T-cell (primary cell): ENCODE measurements around the gene FHL1. TPM values are rescaled to one million over a fixed set of nuclear protein-coding genes. Genes with fewer than 3 reads are reported as not detected.
"Not testable (repeated sequence)": the region's sequence is repeated elsewhere in the genome, so short reads cannot be mapped to it uniquely, and the experiment has no call there.

Experiments
- ATAC-seq, 4 experiments: fragments of 200-7000 bp in 3 of 4; fragments of 150-1000 bp in 1 of 4; cut with Tn5 transposase; replicated peaks in 1 of 4; 1 replicate in 3 of 4; 2 replicates in 1 of 4; pipeline ENCODE4 v1.10.0; 2021; ENCODE audit warnings: moderate library complexity in 3 of 4, mild to moderate bottlenecking in 2 of 4, moderate number of reproducible peaks in 1 of 4
- CTCF ChIA-PET, 2 donors: fragments of 300-600 bp; sonication (Branson Sonifier 250); formaldehyde crosslinking; loops; one replicate each; lab custom pipeline; 2022; ENCODE audit warnings: antibody characterized with exemption in 2 of 2; lab: Charles Lee
- POLR2A ChIA-PET, 2 donors: fragments of 300-600 bp; sonication (Branson Sonifier 250); formaldehyde crosslinking; loops; one replicate each; lab custom pipeline; 2022; ENCODE audit warnings: antibody characterized with exemption in 2 of 2; lab: Charles Lee
- DNase-seq, 35 experiments: peaks; one replicate each; pipeline versions ENCODE4 v3.0.0 to v3.0.0-alpha.2; 2013 to 2023
- H3K27ac ChIP-seq: one replicate; pipeline ENCODE4 v1.5.1; 2013; ENCODE audit warnings: low read length
- H3K27me3 ChIP-seq, 2 experiments: replicated peaks in 1 of 2; 1 replicate in 1 of 2; 2 replicates in 1 of 2; pipeline versions ENCODE4 v1.6.1 to v1.7.0; 2013; ENCODE audit warnings: low read length in 1 of 2, mixed read lengths in 1 of 2; ENCODE audit not compliant: control insufficient read depth in 2 of 2, insufficient read depth in 2 of 2; ENCODE audit errors: extremely low read depth in 1 of 2
- H3K36me3 ChIP-seq, 2 donors: 1 replicate in 1 of 2; 2 replicates in 1 of 2; pipeline versions ENCODE4 v1.6.1 to v1.7.0; 2013; ENCODE audit warnings: low read length in 1 of 2; ENCODE audit not compliant: control insufficient read depth in 2 of 2, insufficient read depth in 1 of 2; ENCODE audit errors: extremely low read depth in 1 of 2
- H3K4me1 ChIP-seq, 2 experiments: 1 replicate in 1 of 2; 2 replicates in 1 of 2; pipeline versions ENCODE4 v1.6.1 to v1.7.0; 2013; ENCODE audit warnings: low read length in 2 of 2, mixed read lengths in 1 of 2; ENCODE audit not compliant: insufficient read depth in 2 of 2, control insufficient read depth in 1 of 2; ENCODE audit errors: extremely low read depth in 1 of 2
- H3K4me3 ChIP-seq, 2 donors: 1 replicate in 1 of 2; 2 replicates in 1 of 2; pipeline versions ENCODE4 v1.5.1 to v1.7.0; 2013; ENCODE audit warnings: mild to moderate bottlenecking in 2 of 2, low read length in 1 of 2, moderate library complexity in 1 of 2; ENCODE audit not compliant: control insufficient read depth in 1 of 2; ENCODE audit errors: extremely low read depth in 1 of 2
- H3K9me3 ChIP-seq: 2 replicates; pipeline ENCODE4 v1.7.0; 2013
- H3K27ac Mint-ChIP-seq, 2 donors: one replicate each; pipeline ENCODE4 v1.8.0; 2020 to 2021; ENCODE audit warnings: mild to moderate bottlenecking in 2 of 2, mixed read lengths in 2 of 2
- H3K27me3 Mint-ChIP-seq, 2 donors: one replicate each; pipeline ENCODE4 v1.8.0; 2021 to 2022; ENCODE audit warnings: mixed read lengths in 2 of 2
- H3K36me3 Mint-ChIP-seq: one replicate; pipeline ENCODE4 v1.8.0; 2021; ENCODE audit warnings: mixed read lengths
- H3K4me1 Mint-ChIP-seq, 3 donors: one replicate each; pipeline ENCODE4 v1.8.0; 2020 to 2022; ENCODE audit warnings: mixed read lengths in 3 of 3, mild to moderate bottlenecking in 1 of 3
- H3K4me3 Mint-ChIP-seq, 3 donors: one replicate each; pipeline ENCODE4 v1.8.0; 2020 to 2022; ENCODE audit warnings: mild to moderate bottlenecking in 3 of 3, mixed read lengths in 3 of 3, moderate library complexity in 3 of 3
- H3K9me3 Mint-ChIP-seq, 3 donors: one replicate each; pipeline ENCODE4 v1.8.0; 2020 to 2022; ENCODE audit warnings: mixed read lengths in 3 of 3
- WGBS: methylation state at CpG from one replicate; pipeline ENCODE4 v1.1.5; 2013; ENCODE audit warnings: missing lambda C conversion rate; ENCODE audit not compliant: insufficient coverage; 5-methylcytosine and 5-hydroxymethylcytosine counted together
- total RNA-seq, 35 experiments: library from RNA in 6 of 35; stranded (reverse) in 6 of 35; fragments of 120-200 nt in 1 of 35; gene quantifications; one replicate each; pipeline versions ENCODE4 v1.2.1 to v1.2.4 and lab custom pipeline; 2013 to 2026

Gene FHL1
- total RNA-seq (10 to 100 TPM; 14.1 to 32.8 (median 26.0) TPM), total RNA-seq (lab: John Stamatoyannopoulos, UW) (7.1 to 27.6 (median 16.1) reads per million in 29 experiments)
- total RNA-seq (2013): 21.1 TPM

DNA sequence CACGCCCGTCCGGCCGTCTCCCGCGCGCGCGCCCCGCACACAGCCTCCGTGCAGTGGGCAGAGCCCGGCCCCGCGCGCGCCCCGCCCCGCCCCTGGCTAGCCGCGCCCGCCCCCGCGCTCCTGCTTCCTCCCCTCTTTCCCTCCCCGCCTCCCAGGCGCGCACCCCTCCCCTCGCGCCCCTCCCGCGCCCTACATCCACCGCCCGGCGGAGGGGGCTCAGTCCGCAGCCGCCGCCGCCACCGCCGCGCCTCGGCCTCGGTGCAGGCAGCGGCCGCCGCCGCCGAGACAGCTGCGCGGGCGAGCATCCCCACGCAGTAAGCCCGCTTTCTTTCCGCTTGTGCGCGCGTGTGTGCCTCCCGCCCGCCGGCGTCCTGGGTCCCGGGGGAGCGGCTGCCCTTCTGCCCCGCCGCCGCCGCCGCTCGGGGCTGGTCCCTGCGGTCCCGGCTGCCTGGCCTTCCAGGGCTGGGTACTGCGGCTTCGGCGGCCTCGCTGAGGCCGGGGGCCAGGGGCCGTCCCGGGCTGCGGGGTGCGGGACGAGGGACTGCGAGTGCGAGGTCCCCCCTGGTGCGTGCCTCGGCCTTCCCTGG, at the start of gene FHL1:
FHL1 (plus strand) TSS at position 219 of the 587 bp plus-strand sequence.
- ATAC-seq (peak; percentile 76 to 85 (median 84)), DNase-seq (peak in 29 of 35 experiments; percentile 9 to 66 (median 35))
- no peaks in the 10 kb centered on the region for H3K36me3 Mint-ChIP-seq
- peaks cover 0 to 21% of the 10 kb centered on the region in 2 experiments for H3K4me1 ChIP-seq
- H3K27ac ChIP-seq: peak within 1 kb of the TSS; percentile 65
- H3K27me3 Mint-ChIP-seq: peaks cover 0 to 27% of the 10 kb centered on the region in 2 donors
- CTCF ChIA-PET: no interaction called here
- peak within 1 kb of the TSS; percentile 60 to 64 for H3K4me3 ChIP-seq
- no peaks in the 10 kb centered on the region for H3K27me3 ChIP-seq
- H3K4me1 Mint-ChIP-seq: peaks cover 27 to 52% (median 39%) of the 10 kb centered on the region in 3 donors
- no peaks in the 10 kb centered on the region for H3K9me3 ChIP-seq
- H3K4me3 Mint-ChIP-seq: peak within 1 kb of the TSS; percentile 79 to 90 (median 87)
- WGBS: under 1% methylated on average over 38 of the region's 84 CpGs
- peak within 1 kb of the TSS; percentile 81 to 82 for H3K27ac Mint-ChIP-seq
- H3K36me3 ChIP-seq: no peaks in the 10 kb centered on the region
- H3K9me3 Mint-ChIP-seq: no peaks in the 10 kb centered on the region
- POLR2A ChIA-PET: no interaction called here

DNA sequence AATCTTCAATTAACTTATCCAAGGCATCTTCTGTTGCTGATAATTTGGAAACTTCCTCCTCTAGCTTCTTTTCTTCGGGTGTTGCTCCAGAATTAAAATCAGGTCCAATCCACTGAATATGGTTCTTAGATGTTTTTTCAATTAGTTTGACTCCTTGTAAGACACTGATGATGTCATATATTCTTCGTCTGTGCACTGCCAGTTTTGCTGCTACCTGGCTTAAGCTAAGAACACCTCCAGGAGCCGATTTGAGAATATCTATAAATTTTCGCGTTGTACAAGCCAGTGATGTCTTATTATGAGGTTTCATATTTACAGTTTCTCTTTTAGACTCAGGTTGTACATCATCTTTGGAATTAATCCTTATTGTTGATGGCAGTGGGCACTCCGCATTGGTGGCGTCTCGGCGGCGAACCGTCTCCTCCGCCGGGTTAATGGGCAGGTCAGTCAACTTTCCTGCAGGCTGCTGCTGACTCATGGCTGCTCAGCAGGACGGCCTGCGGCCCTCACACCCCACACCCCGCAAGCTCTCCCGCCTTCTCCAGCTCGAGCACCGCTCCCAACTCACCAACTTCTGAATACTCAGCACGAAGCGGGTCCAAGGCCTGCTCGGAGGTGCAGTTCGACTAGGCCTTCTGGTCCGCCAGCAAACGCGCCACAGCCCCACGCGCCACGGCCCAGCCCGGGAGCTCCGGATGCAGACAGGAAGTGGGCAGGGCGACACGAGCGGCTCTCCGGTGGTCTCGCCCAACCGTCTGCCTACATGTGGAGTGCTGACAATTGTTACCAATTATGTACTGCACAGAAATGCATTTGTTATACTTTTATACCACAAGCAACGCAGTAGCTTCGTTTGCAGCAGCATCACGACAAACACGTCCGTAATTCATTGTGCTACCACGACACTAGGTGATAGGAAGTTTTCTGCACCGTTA, 49.2 kb upstream of the FHL1 start:
- Histone ChIP-seq H3K9me3 (no peaks in the 10 kb centered on the region), H3K4me3 (no peak overlapping the region), H3K27me3 (no peaks in the 10 kb centered on the region), H3K27ac (no peak overlapping the region), H3K4me1 (no peaks in the 10 kb centered on the region), H3K36me3 (no peaks in the 10 kb centered on the region)
- Mint-ChIP-seq H3K4me1 (no peaks in the 10 kb centered on the region), H3K9me3 (no peaks in the 10 kb centered on the region), H3K4me3 (no peak overlapping the region), H3K27ac (no peak overlapping the region), H3K36me3 (no peaks in the 10 kb centered on the region), H3K27me3 (peaks cover 0 to 12% of the 10 kb centered on the region in 2 donors)
- ChIA-PET POLR2A (no interaction called here), CTCF (no interaction called here)
- ATAC-seq: no peak
- no peak for DNase-seq
- 97% methylated on average over 9 of the region's 44 CpGs for WGBS

DNA sequence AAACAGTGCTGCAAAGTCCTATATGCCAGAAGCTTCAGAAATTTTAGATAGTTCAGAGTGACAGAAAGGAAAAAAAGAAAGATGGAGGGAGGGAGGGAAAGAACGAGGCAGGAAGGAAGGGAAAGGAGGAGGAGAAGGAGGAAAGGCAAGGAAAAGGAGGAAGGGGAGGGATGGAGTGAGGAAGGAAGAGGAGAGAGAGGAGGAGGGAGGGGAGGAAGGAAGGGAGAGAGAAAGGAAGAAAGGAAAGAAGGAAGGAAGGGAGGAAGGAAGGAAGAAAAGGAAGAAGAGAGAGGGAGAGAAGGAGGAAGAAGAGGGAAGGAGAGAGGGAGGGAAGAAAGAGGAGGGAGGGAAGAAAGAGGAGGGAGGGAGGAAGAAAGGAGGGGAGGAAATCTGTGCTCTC, 42.4 kb upstream of the FHL1 start:
- CTCF ChIA-PET: interaction anchor here in 1 of 2 donors (0.6 kb wide), 1 partner anchor 354 kb away, joined by 4 read pairs; no protein-coding TSS in a partner anchor
- POLR2A ChIA-PET: no interaction called here
- Histone ChIP-seq H3K4me1 (no peaks in the 10 kb centered on the region), H3K4me3 (no peak overlapping the region), H3K27ac (no peak overlapping the region), H3K36me3 (no peaks in the 10 kb centered on the region), H3K9me3 (no peaks in the 10 kb centered on the region), H3K27me3 (no peaks in the 10 kb centered on the region)
- H3K9me3 Mint-ChIP-seq: no peaks in the 10 kb centered on the region
- H3K4me1 Mint-ChIP-seq: no peaks in the 10 kb centered on the region
- peaks cover 0 to 22% of the 10 kb centered on the region in 2 donors for H3K27me3 Mint-ChIP-seq
- H3K4me3 Mint-ChIP-seq: no peak overlapping the region
- H3K27ac Mint-ChIP-seq: no peak overlapping the region
- ATAC-seq: no peak
- 33% methylated on average over 1 of the region's 1 CpG for WGBS
- no peaks in the 10 kb centered on the region for H3K36me3 Mint-ChIP-seq
- DNase-seq: no peak

DNA sequence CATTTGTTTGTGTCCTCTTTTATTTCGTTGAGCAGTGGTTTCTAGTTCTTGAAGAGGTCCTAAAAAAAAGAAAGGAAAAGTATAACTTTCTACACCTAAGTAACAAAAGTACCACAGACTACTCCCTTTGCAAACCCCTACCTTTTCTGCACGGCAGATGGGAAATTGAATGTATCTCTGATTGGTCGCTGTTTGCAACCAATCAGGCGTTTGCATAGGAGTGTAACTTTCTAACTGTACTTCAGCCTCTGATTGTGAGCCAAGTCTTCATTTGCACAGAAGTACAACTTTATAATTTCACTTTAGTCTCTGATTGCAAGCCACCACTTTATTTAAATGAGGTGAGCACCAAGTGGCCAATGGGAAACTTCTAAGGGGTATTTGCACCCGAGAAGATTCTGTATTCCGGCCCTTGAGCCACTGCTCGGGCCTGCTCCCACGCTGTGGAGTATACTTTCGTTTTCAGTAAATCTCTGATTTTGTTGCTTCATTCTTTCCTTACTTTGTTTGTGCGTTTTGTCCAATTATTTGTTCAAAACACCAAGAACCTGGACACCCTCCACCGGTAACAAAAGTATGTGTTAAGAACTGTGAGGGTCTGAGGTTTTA, 40.3 kb upstream of the FHL1 start:
- no peaks in the 10 kb centered on the region for H3K4me1 ChIP-seq
- no peaks in the 10 kb centered on the region for H3K27me3 ChIP-seq
- no peaks in the 10 kb centered on the region for H3K36me3 ChIP-seq
- ATAC-seq: no peak
- H3K27ac Mint-ChIP-seq: no peak overlapping the region
- 94% methylated on average over 2 of the region's 11 CpGs for WGBS
- H3K9me3 ChIP-seq: peaks cover 3% of the 10 kb centered on the region
- peaks cover 0 to 18% of the 10 kb centered on the region in 2 donors for H3K27me3 Mint-ChIP-seq
- DNase-seq: no peak
- H3K9me3 Mint-ChIP-seq: no peaks in the 10 kb centered on the region
- CTCF ChIA-PET: no interaction called here
- H3K4me3 Mint-ChIP-seq: no peak overlapping the region
- H3K36me3 Mint-ChIP-seq: no peaks in the 10 kb centered on the region
- H3K4me3 ChIP-seq: no peak overlapping the region
- H3K27ac ChIP-seq: no peak overlapping the region
- POLR2A ChIA-PET: no interaction called here
- H3K4me1 Mint-ChIP-seq: no peaks in the 10 kb centered on the region

DNA sequence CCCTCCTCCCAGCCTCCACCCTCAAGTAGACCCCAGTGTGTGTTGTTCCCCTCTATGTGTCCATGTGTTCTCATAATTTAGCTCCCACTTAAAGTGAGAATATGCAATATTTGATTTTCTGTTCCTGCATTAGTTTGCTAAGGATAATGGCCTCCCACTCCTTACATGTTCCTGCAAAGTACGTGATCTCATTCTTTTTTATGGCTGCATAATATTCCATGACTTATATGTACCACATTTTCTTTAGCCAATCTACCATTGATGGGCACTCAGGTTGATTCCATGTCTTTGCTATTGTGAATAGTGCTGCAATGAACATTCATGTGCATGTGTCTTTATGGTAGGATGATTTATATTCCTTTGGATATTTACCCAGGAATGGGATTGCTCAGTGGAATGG, 38.4 kb upstream of the FHL1 start:
- peaks cover 0 to 17% of the 10 kb centered on the region in 2 donors for H3K27me3 Mint-ChIP-seq
- CTCF ChIA-PET, DNase-seq, H3K27ac Mint-ChIP-seq, H3K27ac ChIP-seq, H3K9me3 Mint-ChIP-seq, H3K4me3 ChIP-seq, H3K36me3 ChIP-seq, POLR2A ChIA-PET, ATAC-seq, H3K4me1 ChIP-seq, H3K27me3 ChIP-seq, H3K4me3 Mint-ChIP-seq, H3K9me3 ChIP-seq, H3K4me1 Mint-ChIP-seq, H3K36me3 Mint-ChIP-seq: not testable (repeated sequence)
- WGBS: no CpG with 5 or more reads among the region's 1 CpG

DNA sequence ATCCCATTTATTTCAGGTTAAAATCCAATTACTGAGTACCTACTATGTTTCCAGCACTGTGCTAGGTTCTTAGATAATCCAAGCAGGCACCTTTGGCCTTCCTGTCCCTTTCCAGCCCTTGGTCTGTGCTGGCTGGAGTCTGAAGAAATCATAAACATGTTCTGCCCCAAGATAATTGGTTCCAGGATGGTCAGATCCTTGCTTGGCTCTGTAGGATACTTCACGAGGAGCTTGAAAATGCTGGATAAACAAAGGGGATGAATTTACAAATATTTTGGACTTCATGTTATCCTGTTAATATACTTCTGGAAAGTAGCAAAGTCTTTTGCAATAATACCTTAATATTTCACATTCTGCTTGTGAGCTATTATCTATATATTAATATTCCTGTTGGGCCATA, 35.0 kb upstream of the FHL1 start:
- H3K4me3 ChIP-seq: no peak overlapping the region
- no peaks in the 10 kb centered on the region for H3K27me3 ChIP-seq
- H3K4me3 Mint-ChIP-seq: no peak overlapping the region
- ATAC-seq (no peak), DNase-seq (no peak)
- no peak overlapping the region for H3K27ac ChIP-seq
- no peaks in the 10 kb centered on the region for H3K9me3 Mint-ChIP-seq
- H3K9me3 ChIP-seq: peaks cover 3% of the 10 kb centered on the region
- no peak overlapping the region for H3K27ac Mint-ChIP-seq
- ChIA-PET POLR2A (no interaction called here), CTCF (no interaction called here)
- WGBS: no CpG with 5 or more reads among the region's 1 CpG
- H3K27me3 Mint-ChIP-seq: peaks cover 0 to 3% of the 10 kb centered on the region in 2 donors
- H3K4me1 ChIP-seq: no peaks in the 10 kb centered on the region
- no peaks in the 10 kb centered on the region for H3K36me3 ChIP-seq
- no peaks in the 10 kb centered on the region for H3K36me3 Mint-ChIP-seq
- peaks cover 0 to 1% (median 0%) of the 10 kb centered on the region in 3 donors for H3K4me1 Mint-ChIP-seq
